ENCODE results near the gene ZNF516.

DNA sequence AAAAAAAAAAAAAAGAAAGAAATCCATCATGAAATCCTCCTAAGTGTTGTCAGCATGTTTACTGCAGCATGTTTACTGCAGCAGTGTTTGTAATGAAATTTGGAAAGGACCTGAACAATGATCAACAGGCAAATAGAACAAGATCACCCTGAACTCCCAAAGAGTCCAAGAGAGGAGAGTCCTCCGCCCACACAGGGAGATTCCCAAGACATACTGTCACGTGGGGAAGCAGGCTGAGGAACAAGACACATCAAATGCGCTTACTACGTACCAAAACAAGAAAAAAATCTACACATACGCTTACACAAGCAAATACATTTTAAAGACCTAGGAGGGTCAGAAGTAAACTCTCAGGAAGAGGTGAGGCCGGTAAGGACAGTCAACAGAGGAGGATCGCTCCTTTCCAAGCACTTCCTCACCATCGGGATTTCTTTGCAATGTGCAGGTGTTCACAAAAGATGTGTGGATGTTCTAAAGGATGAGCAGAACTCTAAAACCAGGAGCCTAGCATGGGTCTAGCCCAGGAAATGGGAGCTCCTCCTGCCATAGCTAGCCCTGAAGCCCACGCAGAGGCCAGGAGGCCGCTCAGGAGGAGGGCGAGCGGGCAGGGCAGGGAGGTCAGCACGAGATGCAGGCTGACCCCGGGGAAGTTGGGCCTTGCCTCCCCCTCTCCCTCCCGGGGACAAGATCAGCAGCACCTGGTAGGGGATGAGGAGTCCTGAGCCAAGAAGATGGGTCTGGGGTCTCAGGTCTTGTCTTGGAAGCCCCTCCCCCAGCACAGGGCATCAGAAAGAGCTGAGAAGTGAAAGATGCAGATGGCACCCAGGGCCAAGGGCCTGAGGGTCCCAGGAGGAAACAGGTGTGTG lies 66.4 kb downstream of the ZNF516 start:
- TF ChIP-seq, protein P1, sequence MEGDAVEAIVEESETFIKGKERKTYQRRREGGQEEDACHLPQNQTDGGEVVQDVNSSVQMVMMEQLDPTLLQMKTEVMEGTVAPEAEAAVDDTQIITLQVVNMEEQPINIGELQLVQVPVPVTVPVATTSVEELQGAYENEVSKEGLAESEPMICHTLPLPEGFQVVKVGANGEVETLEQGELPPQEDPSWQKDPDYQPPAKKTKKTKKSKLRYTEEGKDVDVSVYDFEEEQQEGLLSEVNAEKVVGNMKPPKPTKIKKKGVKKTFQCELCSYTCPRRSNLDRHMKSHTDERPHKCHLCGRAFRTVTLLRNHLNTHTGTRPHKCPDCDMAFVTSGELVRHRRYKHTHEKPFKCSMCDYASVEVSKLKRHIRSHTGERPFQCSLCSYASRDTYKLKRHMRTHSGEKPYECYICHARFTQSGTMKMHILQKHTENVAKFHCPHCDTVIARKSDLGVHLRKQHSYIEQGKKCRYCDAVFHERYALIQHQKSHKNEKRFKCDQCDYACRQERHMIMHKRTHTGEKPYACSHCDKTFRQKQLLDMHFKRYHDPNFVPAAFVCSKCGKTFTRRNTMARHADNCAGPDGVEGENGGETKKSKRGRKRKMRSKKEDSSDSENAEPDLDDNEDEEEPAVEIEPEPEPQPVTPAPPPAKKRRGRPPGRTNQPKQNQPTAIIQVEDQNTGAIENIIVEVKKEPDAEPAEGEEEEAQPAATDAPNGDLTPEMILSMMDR (IDR thresholded peaks at IDR 0.05; ENCODE audit: low read length), result no peak
- no peak for TF ChIP-seq EZH2 (IDR thresholded peaks at IDR 0.05; ENCODE audit: borderline replicate concordance, low read length)

Measured in OCI-LY1 (cell line).